Liver (tissue), 9 donors: ENCODE data around the gene MAML3. TPM values are rescaled to one million over a fixed set of nuclear protein-coding genes. Genes with fewer than 3 reads are reported as not detected.

ENCODE experiments used
- DNase-seq: peaks from one replicate; pipeline ENCODE4 v3.0.0-alpha.2; 2017; ENCODE audit warnings: low spot score
- H3K27ac ChIP-seq, 2 donors: one replicate each; pipeline ENCODE4 v1.7.0; 2013; ENCODE audit warnings: inconsistent platforms in 2 of 2, low read length in 2 of 2, control low read depth in 1 of 2, low read depth in 1 of 2, mild to moderate bottlenecking in 1 of 2
- H3K27me3 ChIP-seq, 4 donors: one replicate each; pipeline versions ENCODE4 v1.6.1 to v1.7.0; 2013; ENCODE audit warnings: low read length in 3 of 4, inconsistent platforms in 1 of 4, mild to moderate bottlenecking in 1 of 4, moderate library complexity in 1 of 4; ENCODE audit not compliant: control insufficient read depth in 4 of 4, insufficient read depth in 4 of 4
- H3K36me3 ChIP-seq, 4 donors: one replicate each; pipeline versions ENCODE4 v1.6.1 to v1.7.0; 2013; ENCODE audit warnings: low read length in 3 of 4, mild to moderate bottlenecking in 3 of 4, low read depth in 1 of 4, moderate library complexity in 1 of 4; ENCODE audit not compliant: control insufficient read depth in 4 of 4, insufficient read depth in 3 of 4
- H3K4me1 ChIP-seq, 4 donors: one replicate each; pipeline versions ENCODE4 v1.6.1 to v1.7.0; 2013; ENCODE audit warnings: low read length in 3 of 4, mild to moderate bottlenecking in 3 of 4, moderate library complexity in 1 of 4; ENCODE audit not compliant: control insufficient read depth in 4 of 4, insufficient read depth in 4 of 4
- H3K4me3 ChIP-seq, 3 donors: one replicate each; pipeline versions ENCODE4 v1.6.1 to v1.7.0; 2013; ENCODE audit warnings: low read length in 3 of 3, control low read depth in 1 of 3, low read depth in 1 of 3, mild to moderate bottlenecking in 1 of 3
- H3K9ac ChIP-seq, 2 donors: one replicate each; pipeline ENCODE4 v1.7.0; 2013; ENCODE audit warnings: low read length in 2 of 2, mild to moderate bottlenecking in 2 of 2, moderate library complexity in 2 of 2, control low read depth in 1 of 2, low read depth in 1 of 2
- H3K9me3 ChIP-seq, 4 donors: one replicate each; pipeline versions ENCODE4 v1.6.1 to v1.7.0; 2013; ENCODE audit warnings: low read length in 3 of 4; ENCODE audit not compliant: control insufficient read depth in 4 of 4
- ATF3 ChIP-seq: IDR thresholded peaks from 2 replicates; pipeline ENCODE4 v1.6.1; 2016; ENCODE audit warnings: antibody characterized with exemption
- EGR1 ChIP-seq, 2 donors: IDR thresholded peaks; 2 replicates each; pipeline ENCODE4 v1.6.1; 2016 to 2018; ENCODE audit warnings: antibody characterized with exemption in 2 of 2, low read depth in 2 of 2
- FOXA2 ChIP-seq: IDR thresholded peaks from 2 replicates; pipeline ENCODE4 v1.6.1; 2016; ENCODE audit warnings: antibody characterized with exemption
- GABPA ChIP-seq, 2 donors: IDR thresholded peaks in 1 of 2; conservative IDR thresholded peaks in 1 of 2; 2 replicates each; pipeline ENCODE4 v1.6.1; 2016; ENCODE audit warnings: antibody characterized with exemption in 2 of 2, mild to moderate bottlenecking in 1 of 2, moderate library complexity in 1 of 2
- HNF4A ChIP-seq, 2 donors: conservative IDR thresholded peaks; 2 replicates each; pipeline ENCODE4 v1.6.1; 2016; ENCODE audit warnings: antibody characterized with exemption in 2 of 2, mild to moderate bottlenecking in 2 of 2
- HNF4G ChIP-seq: IDR thresholded peaks from 2 replicates; pipeline ENCODE4 v1.6.1; 2016; ENCODE audit warnings: antibody characterized with exemption
- MAX ChIP-seq: IDR thresholded peaks from 2 replicates; pipeline ENCODE4 v1.6.1; 2016; ENCODE audit warnings: antibody characterized with exemption
- NR2F2 ChIP-seq: IDR thresholded peaks from 2 replicates; pipeline ENCODE4 v1.6.1; 2016; ENCODE audit warnings: antibody characterized with exemption
- REST ChIP-seq: IDR thresholded peaks from 2 replicates; pipeline ENCODE4 v1.6.1; 2016; ENCODE audit warnings: antibody characterized with exemption, mild to moderate bottlenecking
- RXRA ChIP-seq, 2 donors: IDR thresholded peaks; 2 replicates each; pipeline ENCODE4 v1.6.1; 2017 to 2018; ENCODE audit warnings: antibody characterized with exemption in 2 of 2, mild to moderate bottlenecking in 1 of 2
- SP1 ChIP-seq: IDR thresholded peaks from 2 replicates; pipeline ENCODE4 v1.6.1; 2018; ENCODE audit warnings: antibody characterized with exemption, mild to moderate bottlenecking
- YY1 ChIP-seq: IDR thresholded peaks from 2 replicates; pipeline ENCODE4 v1.6.1; 2016; ENCODE audit warnings: antibody characterized with exemption, mild to moderate bottlenecking
- WGBS: extraction: QIAGEN DNeasy Blood & Tissue Kit; methylation state at CpG from one replicate; pipeline ENCODE4 v1.1.7; 2013; 5-methylcytosine and 5-hydroxymethylcytosine counted together
- polyA plus RNA-seq, 2 donors: library from polyadenylated mRNA; stranded (reverse) in 1 of 2; unstranded in 1 of 2; fragments of 200-250 nt in 1 of 2; fragments of >200 nt in 1 of 2; fragmentation: Nextera tagmentation in 1 of 2; extraction: Ambion mirVana in 1 of 2; gene quantifications; one replicate each; pipeline versions ENCODE4 v1.2.1 to v1.2.3, GENCODE V29; 2013 to 2015
- total RNA-seq, 2 donors: library from RNA; depleted of rRNA; stranded (reverse); fragments of >200 nt; gene quantifications; one replicate each; pipeline ENCODE4 v1.2.3, GENCODE V29; 2014
- donor health status: healthy.
- donor health status: healthy.
- donor health status: healthy.
- donor health status: healthy.
- donor health status: healthy.

MAML3 gene
- total and polyA plus RNA-seq, 4 donors = 1.3 to 4.3 (median 2.7) TPM

GRCh38 chr4:139826426-139826825 is 327.6 kb downstream of the MAML3 start:
- TF ChIP-seq HNF4G (no peak), RXRA (IDR thresholded peaks at IDR 0.05) (no peak), YY1 (no peak)
- Histone ChIP-seq H3K9ac (no peak overlapping the region), H3K27me3 (no peaks in the 10 kb centered on the region), H3K9me3 (no peaks in the 10 kb centered on the region), H3K4me3 (no peak overlapping the region), H3K27ac (no peak overlapping the region), H3K36me3 (no peaks in the 10 kb centered on the region), H3K4me1 (peaks cover 0 to 3% (median 2%) of the 10 kb centered on the region in 4 donors)
- 93% methylated on average over 8 of the region's 8 CpGs for WGBS
- DNase-seq = no peak

- no peak overlapping the region for H3K9ac ChIP-seq
- DNase-seq = no peak
- H3K9me3 ChIP-seq = no peaks in the 10 kb centered on the region
- no peaks in the 10 kb centered on the region for H3K36me3 ChIP-seq
- TF ChIP-seq HNF4A (conservative IDR thresholded peaks at IDR 0.05) = no peak
- H3K27ac ChIP-seq = no peak overlapping the region
- no peak overlapping the region for H3K4me3 ChIP-seq
- WGBS = 85% methylated on average over 13 of the region's 13 CpGs
- no peaks in the 10 kb centered on the region for H3K4me1 ChIP-seq
- H3K27me3 ChIP-seq = no peaks in the 10 kb centered on the region
These were observed 328.4 kb downstream of the MAML3 start for GRCh38 chr4:139825523-139826014.

- no peaks in the 10 kb centered on the region for H3K36me3 ChIP-seq
- TF ChIP-seq FOXA2 (no peak), ATF3 (no peak), NR2F2 (no peak), MAX (no peak), REST (no peak), RXRA (IDR thresholded peaks at IDR 0.05) (no peak), YY1 (no peak), SP1 (no peak), EGR1 (IDR thresholded peaks at IDR 0.05; ENCODE audit: low read depth in 2 of 2) (no peak), GABPA (IDR thresholded peaks at IDR 0.05 in 1 of 2, conservative IDR thresholded peaks at IDR 0.05 in 1 of 2) (no peak), HNF4A (conservative IDR thresholded peaks at IDR 0.05) (no peak)
These were observed 329.0 kb downstream of the MAML3 start for GRCh38 chr4:139824882-139825522.

More at GRCh38 chr4:139824882-139825522, 329.0 kb downstream of the MAML3 start:
- Histone ChIP-seq H3K9me3 (no peaks in the 10 kb centered on the region), H3K4me1 (no peaks in the 10 kb centered on the region), H3K4me3 (no peak overlapping the region), H3K9ac (no peak overlapping the region), H3K27me3 (no peaks in the 10 kb centered on the region), H3K27ac (no peak overlapping the region)
- WGBS = 85% methylated on average over 9 of the region's 9 CpGs
- DNase-seq = no peak
